GM23338 (cell line): Measurements from ENCODE around the gene MYO16. TPM values are rescaled to one million over a fixed set of nuclear protein-coding genes. Genes with fewer than 3 reads are reported as not detected.

Experiments used
- ATAC-seq: fragments of 200-7000 bp; cut with Tn5 transposase; 3 replicates; pipeline ENCODE4 v1.9.1; 2020
- DNase-seq: peaks from one replicate; pipeline ENCODE4 v3.0.0-alpha.2; 2015; ENCODE audit warnings: low spot score
- H2AFZ ChIP-seq: fragments of 200-600 bp; sonication (generic); 2 replicates; pipeline ENCODE4 v1.8.0; 2016; ENCODE audit warnings: antibody characterized with exemption, mild to moderate bottlenecking, moderate library complexity
- H3F3A ChIP-seq: fragments of 200-600 bp; sonication (generic); replicated peaks from 2 replicates; pipeline ENCODE4 v1.8.0; 2017; ENCODE audit warnings: antibody characterized with exemption, mixed run types, low read depth
- H3K27ac ChIP-seq: fragments of 200-600 bp; sonication (generic); 2 replicates; pipeline ENCODE4 v1.6.1; 2016; ENCODE audit warnings: low read depth
- H3K27me3 ChIP-seq: fragments of 200-600 bp; sonication (generic); 2 replicates; pipeline ENCODE4 v1.8.0; 2016; ENCODE audit warnings: mild to moderate bottlenecking, mixed run types, moderate library complexity; ENCODE audit not compliant: insufficient read depth
- H3K36me3 ChIP-seq: fragments of 200-600 bp; sonication (generic); 2 replicates; pipeline ENCODE4 v1.8.0; 2016; ENCODE audit warnings: mild to moderate bottlenecking; ENCODE audit not compliant: insufficient read depth
- H3K4me1 ChIP-seq: fragments of 200-600 bp; sonication (generic); 2 replicates; pipeline ENCODE4 v1.8.0; 2016; ENCODE audit warnings: mild to moderate bottlenecking, moderate library complexity; ENCODE audit not compliant: insufficient read depth
- H3K4me2 ChIP-seq: fragments of 200-600 bp; sonication (generic); 2 replicates; pipeline ENCODE4 v1.7.1; 2017; ENCODE audit warnings: mixed run types
- H3K4me3 ChIP-seq: fragments of 200-600 bp; sonication (generic); 2 replicates; pipeline ENCODE4 v1.6.1; 2016; ENCODE audit warnings: mixed run types
- H3K79me2 ChIP-seq: fragments of 200-600 bp; sonication (generic); replicated peaks from 2 replicates; pipeline ENCODE4 v1.8.0; 2017; ENCODE audit warnings: mild to moderate bottlenecking; ENCODE audit not compliant: insufficient read depth
- H3K9me2 ChIP-seq: fragments of 200-600 bp; sonication (generic); 2 replicates; pipeline ENCODE4 v1.8.0; 2017; ENCODE audit not compliant: insufficient read depth
- H4K20me1 ChIP-seq: fragments of 200-600 bp; sonication (generic); replicated peaks from 2 replicates; pipeline ENCODE4 v1.8.0; 2017; ENCODE audit warnings: mild to moderate bottlenecking; ENCODE audit not compliant: insufficient read depth
- H3K27ac Mint-ChIP-seq: 2 replicates; pipeline ENCODE4 v1.8.0; 2020; ENCODE audit warnings: inconsistent platforms, mild to moderate bottlenecking, moderate library complexity, mixed read lengths
- H3K27me3 Mint-ChIP-seq: 3 replicates; pipeline ENCODE4 v1.8.0; 2022; ENCODE audit warnings: low read depth, mild to moderate bottlenecking, moderate library complexity, mixed read lengths, inconsistent platforms; ENCODE audit not compliant: insufficient read depth, poor library complexity
- H3K36me3 Mint-ChIP-seq: 3 replicates; pipeline ENCODE4 v1.8.0; 2021; ENCODE audit warnings: low read depth, mild to moderate bottlenecking, inconsistent platforms, moderate library complexity, mixed read lengths
- H3K4me1 Mint-ChIP-seq: 3 replicates; pipeline ENCODE4 v1.8.0; 2020; ENCODE audit warnings: mild to moderate bottlenecking, inconsistent platforms, mixed read lengths
- H3K4me3 Mint-ChIP-seq: 3 replicates; pipeline ENCODE4 v1.8.0; 2021; ENCODE audit warnings: moderate library complexity, mild to moderate bottlenecking, inconsistent platforms, mixed read lengths
- H3K9me3 Mint-ChIP-seq: 3 replicates; pipeline ENCODE4 v1.8.0; 2020; ENCODE audit warnings: moderate library complexity, mild to moderate bottlenecking, inconsistent platforms, mixed read lengths
- CTCF ChIP-seq, 2 experiments: fragments of 200-600 bp in 1 of 2; sonication (generic) in 1 of 2; conservative IDR thresholded peaks; 2 replicates each; pipeline versions ENCODE4 v1.5.1 to v1.6.1; 2016 to 2017; ENCODE audit warnings: antibody characterized with exemption in 2 of 2, low read depth in 2 of 2, mild to moderate bottlenecking in 2 of 2, moderate library complexity in 1 of 2
- ETS1 ChIP-seq: IDR thresholded peaks from 2 replicates; pipeline ENCODE4 v1.6.1; 2016; ENCODE audit warnings: antibody characterized with exemption
- POLR2AphosphoS5 ChIP-seq: IDR thresholded peaks from 2 replicates; pipeline ENCODE4 v1.6.1; 2016; ENCODE audit warnings: antibody characterized with exemption, low read depth
- ZNF114 ChIP-seq: fragments of 250-450 bp; sonication (Bioruptor Pico); IDR thresholded peaks from 2 replicates; pipeline ENCODE4 v1.5.0; 2020; ENCODE audit warnings: mild to moderate bottlenecking, moderate library complexity
- ZNF462 ChIP-seq: fragments of 250-450 bp; sonication (Bioruptor Pico); IDR thresholded peaks from 2 replicates; pipeline ENCODE4 v1.5.0; 2020; ENCODE audit warnings: mild to moderate bottlenecking, moderate library complexity
- polyA plus RNA-seq: library from polyadenylated mRNA; unstranded; fragments of >200 nt; fragmentation: Nextera tagmentation; extraction: Ambion mirVana; gene quantifications from 2 replicates; pipeline ENCODE4 v1.2.1, GENCODE V29; 2016
- total RNA-seq: library from RNA; depleted of rRNA; stranded (reverse); fragments of >200 nt; shearing (Covaris generic); gene quantifications from 2 replicates; pipeline ENCODE4 v1.2.3, GENCODE V29; 2014

Gene MYO16
- total and polyA plus RNA-seq, 2 experiments from 2014 or later: 0.10 to 0.13 TPM

- no peak for TF ChIP-seq ZNF462
- no peak for TF ChIP-seq POLR2AphosphoS5
- TF ChIP-seq ZNF114 (CRISPR knock-in tag): no peak
- no peak for TF ChIP-seq ETS1
Measured at GRCh38 chr13:109255141-109255856, 625.9 kb downstream of the MYO16 start (continued).

- Mint-ChIP-seq H3K36me3 (no peaks in the 10 kb centered on the region; the same call in 2 of the 3 replicates), H3K9me3 (peaks cover 21% of the 10 kb centered on the region; the same call in 2 of the 3 replicates), H3K27ac (no peak overlapping the region), H3K4me3 (no peak overlapping the region), H3K27me3 (peaks cover 4% of the 10 kb centered on the region), H3K4me1 (peaks cover 4% of the 10 kb centered on the region; the same call in 2 of the 3 replicates)
- Histone ChIP-seq H3K36me3 (no peaks in the 10 kb centered on the region), H2AFZ (no peak overlapping the region), H3K79me2 (no peaks in the 10 kb centered on the region), H3K27me3 (no peaks in the 10 kb centered on the region), H3K4me1 (0 out of 2 replicates have a peak, but pooled peaks cover 6% of the 10 kb centered on the region), H4K20me1 (no peaks in the 10 kb centered on the region), H3K27ac (no peak overlapping the region), H3K9me2 (no peaks in the 10 kb centered on the region), H3K4me2 (no peak overlapping the region), H3F3A (no peaks in the 10 kb centered on the region), H3K4me3 (no peak overlapping the region)
- ATAC-seq (no peak), DNase-seq (peak; percentile 21)
- no peak for TF ChIP-seq CTCF (conservative IDR thresholded peaks at IDR 0.05; ENCODE audit: low read depth in 2 of 2)
Measured at GRCh38 chr13:109256866-109257760, 627.7 kb downstream of the MYO16 start.
